Parathyroid adenoma (tissue), 2 donors: Measurements from ENCODE around the gene MSMB.

Experiments
- H2AFZ ChIP-seq: fragments of 300-600 bp; sonication (generic); one replicate; pipeline ENCODE4 v1.7.0; 2017; ENCODE audit warnings: antibody characterized with exemption, mild to moderate bottlenecking
- H3K27ac ChIP-seq: fragments of 300-600 bp; sonication (generic); one replicate; pipeline ENCODE4 v1.7.0; 2017
- H3K27me3 ChIP-seq: fragments of 300-600 bp; sonication (generic); one replicate; pipeline ENCODE4 v1.7.0; 2017; ENCODE audit warnings: low read length; ENCODE audit not compliant: control insufficient read depth, insufficient read depth
- H3K36me3 ChIP-seq: fragments of 300-600 bp; sonication (generic); one replicate; pipeline ENCODE4 v1.7.0; 2017; ENCODE audit warnings: low read length; ENCODE audit not compliant: control insufficient read depth, insufficient read depth
- H3K4me1 ChIP-seq: fragments of 300-600 bp; sonication (generic); one replicate; pipeline ENCODE4 v1.7.0; 2017; ENCODE audit warnings: control low read depth
- H3K4me2 ChIP-seq: fragments of 300-600 bp; sonication (generic); one replicate; pipeline ENCODE4 v1.7.0; 2017; ENCODE audit warnings: low read length
- H3K4me3 ChIP-seq: fragments of 300-600 bp; sonication (generic); one replicate; pipeline ENCODE4 v1.7.0; 2017; ENCODE audit warnings: low read depth, low read length
- H3K79me2 ChIP-seq: fragments of 300-600 bp; sonication (generic); one replicate; pipeline ENCODE4 v1.7.0; 2017; ENCODE audit warnings: control low read depth
- H3K9ac ChIP-seq: fragments of 300-600 bp; sonication (generic); one replicate; pipeline ENCODE4 v1.7.0; 2017; ENCODE audit warnings: mild to moderate bottlenecking
- H3K9me3 ChIP-seq: fragments of 300-600 bp; sonication (generic); one replicate; pipeline ENCODE4 v1.7.0; 2017; ENCODE audit warnings: low read length; ENCODE audit not compliant: control insufficient read depth
- TF ChIP-seq, protein P1 (sequence below): fragments of 300-600 bp; sonication (generic); IDR thresholded peaks from one replicate; pipeline ENCODE4 v1.7.0; 2017; ENCODE audit warnings: antibody characterized with exemption, mild to moderate bottlenecking
- donor health status: primary hyperparathyroidism.

Gene MSMB

GRCh38 chr10:46069771-46070463 is 23.8 kb upstream of the MSMB start:
- TF ChIP-seq, protein P1, sequence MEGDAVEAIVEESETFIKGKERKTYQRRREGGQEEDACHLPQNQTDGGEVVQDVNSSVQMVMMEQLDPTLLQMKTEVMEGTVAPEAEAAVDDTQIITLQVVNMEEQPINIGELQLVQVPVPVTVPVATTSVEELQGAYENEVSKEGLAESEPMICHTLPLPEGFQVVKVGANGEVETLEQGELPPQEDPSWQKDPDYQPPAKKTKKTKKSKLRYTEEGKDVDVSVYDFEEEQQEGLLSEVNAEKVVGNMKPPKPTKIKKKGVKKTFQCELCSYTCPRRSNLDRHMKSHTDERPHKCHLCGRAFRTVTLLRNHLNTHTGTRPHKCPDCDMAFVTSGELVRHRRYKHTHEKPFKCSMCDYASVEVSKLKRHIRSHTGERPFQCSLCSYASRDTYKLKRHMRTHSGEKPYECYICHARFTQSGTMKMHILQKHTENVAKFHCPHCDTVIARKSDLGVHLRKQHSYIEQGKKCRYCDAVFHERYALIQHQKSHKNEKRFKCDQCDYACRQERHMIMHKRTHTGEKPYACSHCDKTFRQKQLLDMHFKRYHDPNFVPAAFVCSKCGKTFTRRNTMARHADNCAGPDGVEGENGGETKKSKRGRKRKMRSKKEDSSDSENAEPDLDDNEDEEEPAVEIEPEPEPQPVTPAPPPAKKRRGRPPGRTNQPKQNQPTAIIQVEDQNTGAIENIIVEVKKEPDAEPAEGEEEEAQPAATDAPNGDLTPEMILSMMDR = no peak
- no peaks in the 10 kb centered on the region for H3K4me1 ChIP-seq
- no peak overlapping the region for H3K27ac ChIP-seq
- H3K4me3 ChIP-seq = no peak overlapping the region
- no peaks in the 10 kb centered on the region for H3K27me3 ChIP-seq
- no peak overlapping the region for H2AFZ ChIP-seq
- H3K4me2 ChIP-seq = no peak overlapping the region
- H3K9ac ChIP-seq = no peak overlapping the region
- H3K36me3 ChIP-seq = no peaks in the 10 kb centered on the region
- no peaks in the 10 kb centered on the region for H3K79me2 ChIP-seq
- H3K9me3 ChIP-seq = no peaks in the 10 kb centered on the region

GRCh38 chr10:46068905-46069304 is 22.8 kb upstream of the MSMB start:
- Histone ChIP-seq H3K27ac (no peak overlapping the region), H3K4me2 (no peak overlapping the region), H3K36me3 (no peaks in the 10 kb centered on the region), H3K9ac (no peak overlapping the region), H2AFZ (no peak overlapping the region), H3K4me3 (no peak overlapping the region), H3K79me2 (no peaks in the 10 kb centered on the region), H3K27me3 (no peaks in the 10 kb centered on the region), H3K4me1 (no peaks in the 10 kb centered on the region), H3K9me3 (no peaks in the 10 kb centered on the region)
- TF ChIP-seq, protein P1 = no peak

DNA sequence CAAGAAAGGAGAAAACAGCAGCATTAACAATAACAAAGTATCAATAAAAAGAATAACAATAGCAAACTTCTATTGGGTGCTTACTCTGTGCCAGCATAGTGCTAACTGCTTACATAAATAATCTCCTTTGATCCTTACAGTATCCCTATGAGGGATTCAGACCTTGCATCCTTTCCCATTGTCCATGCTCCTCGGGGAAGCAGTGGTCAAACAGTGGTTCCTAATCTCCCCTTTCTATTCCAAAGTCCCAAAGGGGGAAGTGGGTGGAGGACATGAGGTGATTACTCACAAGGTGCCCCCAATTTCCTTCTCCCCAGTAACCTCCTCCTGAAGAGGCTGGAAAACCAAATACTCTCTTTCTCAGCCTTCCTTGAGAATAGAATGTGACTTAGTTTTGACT is 22.0 kb upstream of the MSMB start:
- Histone ChIP-seq H3K9me3 (no peaks in the 10 kb centered on the region), H3K4me2 (no peak overlapping the region), H3K36me3 (no peaks in the 10 kb centered on the region), H3K27me3 (no peaks in the 10 kb centered on the region), H3K27ac (no peak overlapping the region), H3K4me1 (no peaks in the 10 kb centered on the region), H3K79me2 (no peaks in the 10 kb centered on the region), H3K9ac (no peak overlapping the region), H2AFZ (no peak overlapping the region), H3K4me3 (no peak overlapping the region)
- TF ChIP-seq, protein P1 = no peak

GRCh38 chr10:46064269-46064817 is 18.3 kb upstream of the MSMB start:
- H3K4me2 ChIP-seq = no peak overlapping the region
- H2AFZ ChIP-seq = no peak overlapping the region
- no peaks in the 10 kb centered on the region for H3K9me3 ChIP-seq
- H3K79me2 ChIP-seq = no peaks in the 10 kb centered on the region
- no peaks in the 10 kb centered on the region for H3K36me3 ChIP-seq
- no peaks in the 10 kb centered on the region for H3K27me3 ChIP-seq
- H3K4me1 ChIP-seq = no peaks in the 10 kb centered on the region
- no peak overlapping the region for H3K4me3 ChIP-seq
- no peak overlapping the region for H3K27ac ChIP-seq
- H3K9ac ChIP-seq = no peak overlapping the region
- TF ChIP-seq, protein P1 = no peak
